LNCAP (cell line): ENCODE data around the gene SCN4B.

ENCODE experiments used
- TF ChIP-seq, protein P1 (sequence below): fragments of 450-650 bp; IDR thresholded peaks from 2 replicates; pipeline ENCODE4 v1.5.1; 2017; ENCODE audit warnings: mild to moderate bottlenecking

SCN4B gene, protein sequence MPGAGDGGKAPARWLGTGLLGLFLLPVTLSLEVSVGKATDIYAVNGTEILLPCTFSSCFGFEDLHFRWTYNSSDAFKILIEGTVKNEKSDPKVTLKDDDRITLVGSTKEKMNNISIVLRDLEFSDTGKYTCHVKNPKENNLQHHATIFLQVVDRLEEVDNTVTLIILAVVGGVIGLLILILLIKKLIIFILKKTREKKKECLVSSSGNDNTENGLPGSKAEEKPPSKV

DNA sequence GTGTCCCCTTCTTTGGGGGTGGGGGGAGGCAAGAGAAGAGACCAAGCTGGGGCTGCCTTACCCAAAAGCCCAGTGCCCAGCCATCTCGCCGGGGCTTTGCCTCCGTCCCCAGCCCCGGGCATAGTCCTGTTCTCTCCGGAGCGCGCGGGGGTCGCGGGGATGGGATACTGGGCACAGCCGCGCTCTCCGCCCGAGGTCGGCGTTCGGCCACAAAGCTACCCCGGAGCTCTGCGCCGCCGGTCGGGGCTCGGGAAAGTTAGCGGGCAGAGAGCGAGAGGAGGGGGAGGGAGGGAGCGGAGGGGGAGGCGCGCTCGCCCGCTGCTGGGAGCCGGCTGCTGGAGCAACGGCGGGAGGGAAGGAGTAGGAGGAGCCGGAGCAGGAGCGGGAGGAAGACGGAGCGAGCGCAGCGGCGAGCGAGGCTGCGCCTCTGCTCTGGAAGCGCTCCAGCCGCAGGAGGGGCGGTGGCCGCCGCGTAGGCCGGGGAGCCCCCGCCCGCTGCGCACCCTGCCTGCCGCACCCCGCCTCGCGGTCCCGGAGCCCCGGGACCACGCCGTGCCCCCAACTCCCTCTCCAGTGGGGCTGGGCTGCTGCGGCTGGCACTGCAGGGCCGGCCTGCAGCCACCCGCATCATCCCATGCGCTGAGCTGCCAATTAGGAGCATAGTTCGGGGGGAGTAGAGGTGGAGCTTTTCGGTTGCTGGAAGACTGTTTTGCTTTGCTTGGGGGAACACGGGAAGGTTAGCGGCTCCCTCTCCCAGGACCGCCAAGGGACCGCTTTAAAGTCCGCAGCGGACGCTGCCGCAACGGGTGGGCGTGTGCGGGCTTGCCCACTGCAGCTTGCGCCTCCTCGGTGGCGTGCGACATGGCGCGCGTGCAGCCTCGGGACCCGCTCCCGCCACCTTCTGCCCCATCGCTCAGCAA is at the start of gene SCN4B:
Gene SCN4B, minus strand, starts transcription at position 272 of the 920 bp plus-strand sequence. Its CDS starts 150 bp downstream, at position 122.
- TF ChIP-seq, protein P1, sequence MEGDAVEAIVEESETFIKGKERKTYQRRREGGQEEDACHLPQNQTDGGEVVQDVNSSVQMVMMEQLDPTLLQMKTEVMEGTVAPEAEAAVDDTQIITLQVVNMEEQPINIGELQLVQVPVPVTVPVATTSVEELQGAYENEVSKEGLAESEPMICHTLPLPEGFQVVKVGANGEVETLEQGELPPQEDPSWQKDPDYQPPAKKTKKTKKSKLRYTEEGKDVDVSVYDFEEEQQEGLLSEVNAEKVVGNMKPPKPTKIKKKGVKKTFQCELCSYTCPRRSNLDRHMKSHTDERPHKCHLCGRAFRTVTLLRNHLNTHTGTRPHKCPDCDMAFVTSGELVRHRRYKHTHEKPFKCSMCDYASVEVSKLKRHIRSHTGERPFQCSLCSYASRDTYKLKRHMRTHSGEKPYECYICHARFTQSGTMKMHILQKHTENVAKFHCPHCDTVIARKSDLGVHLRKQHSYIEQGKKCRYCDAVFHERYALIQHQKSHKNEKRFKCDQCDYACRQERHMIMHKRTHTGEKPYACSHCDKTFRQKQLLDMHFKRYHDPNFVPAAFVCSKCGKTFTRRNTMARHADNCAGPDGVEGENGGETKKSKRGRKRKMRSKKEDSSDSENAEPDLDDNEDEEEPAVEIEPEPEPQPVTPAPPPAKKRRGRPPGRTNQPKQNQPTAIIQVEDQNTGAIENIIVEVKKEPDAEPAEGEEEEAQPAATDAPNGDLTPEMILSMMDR: no peak

DNA sequence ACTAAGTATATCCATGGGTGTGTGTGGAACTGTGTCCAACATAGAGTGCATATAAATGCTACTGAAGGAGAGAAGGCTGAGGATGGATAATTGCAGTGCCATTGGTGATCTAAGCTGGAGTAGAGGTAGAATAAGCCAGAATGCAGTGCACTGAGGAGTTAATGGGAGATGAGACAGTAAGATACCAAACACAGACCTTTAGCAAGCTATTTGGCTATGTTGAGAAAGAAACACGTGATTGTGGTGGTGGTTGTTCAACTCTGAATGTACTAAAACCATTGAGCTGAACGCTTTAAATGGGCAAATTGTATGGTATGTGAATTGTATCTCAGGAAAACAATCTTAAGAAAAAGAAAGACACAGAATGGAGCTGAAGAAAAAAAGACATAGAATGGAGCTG is 49.3 kb upstream of the SCN4B start:
- TF ChIP-seq, protein P1: no peak

DNA sequence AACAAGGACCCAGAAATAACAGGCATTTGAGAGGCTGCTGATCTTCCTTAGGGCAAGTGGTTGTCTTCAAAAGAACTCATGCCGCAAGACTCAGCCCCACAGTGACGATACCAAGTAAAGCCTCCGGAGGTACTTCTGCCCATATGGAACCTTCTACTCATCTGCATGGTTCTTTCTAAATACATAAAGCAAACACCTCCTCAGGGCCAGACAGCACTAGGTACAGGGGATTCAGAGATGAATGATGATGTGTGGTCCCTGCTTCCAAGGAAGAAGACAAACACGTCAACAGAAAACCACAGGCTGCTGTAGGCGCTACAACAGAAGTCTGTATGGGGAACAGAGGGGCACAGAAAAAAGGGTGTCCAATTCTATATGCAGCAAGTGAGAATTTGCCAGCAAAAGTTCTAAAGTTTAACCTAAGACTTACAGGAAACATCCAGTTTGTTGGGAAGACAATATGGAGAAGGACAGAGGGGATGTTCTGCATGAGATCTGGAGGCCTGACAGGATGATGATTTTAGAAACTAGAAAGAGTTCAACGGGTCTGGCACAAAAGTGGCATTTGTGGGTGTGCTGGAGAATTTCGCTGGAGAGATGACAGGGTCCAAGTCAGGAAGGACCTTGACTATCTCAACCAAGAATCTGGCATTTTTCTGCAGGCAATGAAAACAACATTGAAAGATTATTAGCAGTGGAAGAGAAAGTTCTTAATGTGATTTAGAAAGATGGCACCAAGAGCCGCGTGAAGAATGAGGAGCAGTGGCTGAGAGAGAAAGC is 48.5 kb upstream of the SCN4B start:
- TF ChIP-seq, protein P1: no peak

DNA sequence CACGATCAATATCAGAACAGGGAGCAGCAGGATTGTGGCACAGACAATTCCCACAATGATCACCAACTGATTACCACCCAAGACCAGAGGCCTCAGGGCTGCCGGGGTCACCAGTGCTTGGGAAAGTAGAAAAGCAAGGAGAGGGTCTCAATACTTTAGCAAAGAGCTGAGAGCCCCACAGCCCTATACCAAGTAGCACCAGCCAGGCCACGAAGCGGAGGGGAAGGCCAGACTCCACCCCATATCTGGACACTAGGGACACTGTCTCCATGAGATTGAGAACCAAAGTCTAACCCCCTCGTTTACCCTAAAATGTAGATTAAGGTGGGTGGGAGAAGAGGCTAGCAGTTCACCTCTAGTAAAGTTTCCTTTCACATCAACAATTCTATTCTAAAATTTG is 47.9 kb upstream of the SCN4B start:
- TF ChIP-seq, protein P1: no peak

DNA sequence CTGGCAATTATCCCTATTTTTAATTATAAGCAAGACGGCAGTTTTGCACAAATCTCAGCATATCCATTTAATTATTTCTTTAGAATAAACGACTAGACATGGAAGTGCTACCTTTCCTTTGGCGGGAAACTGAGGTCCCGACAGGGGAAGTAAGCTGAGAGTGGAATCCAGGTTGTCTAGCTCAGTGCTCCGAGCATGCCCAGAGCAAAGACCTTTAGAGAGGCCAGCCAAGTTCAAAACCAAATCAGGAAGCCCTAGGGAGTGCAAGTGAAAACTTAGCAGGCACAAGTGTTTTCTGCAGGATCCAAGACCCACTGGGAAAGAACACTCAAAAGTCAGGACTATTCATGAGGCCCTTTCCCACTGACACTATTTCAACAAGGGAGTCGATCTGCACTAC is 46.5 kb upstream of the SCN4B start:
- TF ChIP-seq, protein P1: no peak

DNA sequence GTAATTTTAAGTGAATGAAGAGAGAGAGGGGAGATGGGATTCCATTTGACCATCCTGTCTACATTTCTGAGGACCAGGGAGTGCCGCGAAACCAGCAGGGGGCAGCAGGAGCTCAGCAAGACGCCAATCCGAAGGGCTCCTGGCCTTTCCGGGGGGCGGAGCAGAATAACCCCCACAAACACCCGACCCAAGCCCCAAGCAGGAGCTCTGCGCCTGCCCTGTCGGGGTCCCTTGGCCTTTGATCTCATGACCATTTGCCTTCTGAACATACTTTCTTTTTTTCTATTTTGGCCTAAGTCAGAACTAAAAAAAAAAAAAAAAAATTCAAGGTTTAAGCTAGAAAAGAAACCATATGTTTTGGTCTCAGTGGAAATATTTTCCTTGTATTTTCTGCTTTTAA is 45.7 kb upstream of the SCN4B start:
- TF ChIP-seq, protein P1: peak; percentile 88
